Measurements from ENCODE around the gene TBPL1. TPM values are rescaled to one million over a fixed set of nuclear protein-coding genes. Genes with fewer than 3 reads are reported as not detected.
"Not testable (repeated sequence)": the region's sequence is repeated elsewhere in the genome, so short reads cannot be mapped to it uniquely, and the experiment has no call there.

TBPL1 gene
- 10 to 100 TPM; 32.2 to 33.9 TPM for total RNA-seq

DNA sequence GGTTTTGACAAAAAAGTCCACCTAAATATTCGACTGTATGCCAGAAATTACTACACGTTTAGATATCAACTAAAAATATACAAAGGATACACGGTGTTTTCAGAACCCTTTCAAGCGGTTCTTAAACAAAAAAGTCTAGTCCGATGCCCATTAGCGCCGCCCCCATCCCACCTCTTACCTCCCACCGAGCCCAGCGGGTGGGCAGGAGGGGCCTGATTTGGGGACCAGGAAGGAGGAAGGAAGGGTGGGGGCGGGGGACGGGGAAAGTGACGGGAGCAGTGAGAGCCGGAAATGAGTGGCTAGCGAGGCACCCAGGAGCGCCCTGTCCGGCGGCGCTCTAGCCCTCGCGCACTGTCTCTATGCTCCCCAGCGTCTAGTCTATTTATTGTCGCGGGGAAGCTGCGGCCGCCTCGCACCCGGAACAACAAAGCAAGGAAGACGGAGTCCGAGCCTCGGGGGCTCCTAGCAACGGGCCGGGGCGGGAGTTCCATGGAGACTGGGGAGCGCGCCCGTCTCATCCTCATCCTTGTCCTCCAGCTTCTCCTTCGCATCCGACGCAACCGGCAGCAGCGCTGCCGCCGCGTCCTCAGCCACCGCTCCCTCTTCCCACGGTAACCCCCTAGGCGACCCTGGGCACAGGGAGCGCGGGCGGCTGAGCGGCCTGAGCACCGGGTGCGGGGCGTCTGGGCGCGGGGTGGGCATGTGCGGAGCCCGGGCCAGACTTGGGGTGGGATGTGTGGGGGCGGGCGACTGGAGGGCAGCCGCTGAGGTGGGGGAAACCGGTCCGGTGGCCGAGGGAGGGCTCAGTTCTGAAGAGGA, at the start of gene TBPL1:
TSS of gene TBPL1 (plus strand) at position 410 of the 819 bp plus-strand sequence. CDS start 26,902 bp downstream, outside the sequence.
- H3K4me3 Mint-ChIP-seq: peak within 1 kb of the TSS; percentile 98
- ATAC-seq: peak; percentile 90
- CTCF ChIA-PET: interaction anchor here (0.7 to 4.6 kb wide), 7 partner anchors 9 to 1149 kb away, joined by 3 to 30 read pairs (median 6); no protein-coding TSS in a partner anchor
- no peaks in the 10 kb centered on the region for H3K36me3 Mint-ChIP-seq (ENCODE audit: low read depth)
- POLR2A ChIA-PET: no interaction called here
- peaks cover 38% of the 10 kb centered on the region for H3K4me1 Mint-ChIP-seq
- intact Hi-C loops (cut with DNase I, micrococcal nuclease): loop anchor here (1.0 to 10.0 kb wide), 8 partner anchors 11 to 1544 kb away; partner anchors contain the start of genes RPS12 (in 2 of the 2), AHI1 (in 1 of the 2), MYB (in 1 of the 2) and SLC18B1 (in 1 of the 2)
- H3K27me3 Mint-ChIP-seq: no peaks in the 10 kb centered on the region
- H3K9me3 Mint-ChIP-seq (ENCODE audit: low read depth): no peaks in the 10 kb centered on the region
- H3K27ac Mint-ChIP-seq: peak within 1 kb of the TSS; percentile 93
- peak; percentile 92 for DNase-seq

DNA sequence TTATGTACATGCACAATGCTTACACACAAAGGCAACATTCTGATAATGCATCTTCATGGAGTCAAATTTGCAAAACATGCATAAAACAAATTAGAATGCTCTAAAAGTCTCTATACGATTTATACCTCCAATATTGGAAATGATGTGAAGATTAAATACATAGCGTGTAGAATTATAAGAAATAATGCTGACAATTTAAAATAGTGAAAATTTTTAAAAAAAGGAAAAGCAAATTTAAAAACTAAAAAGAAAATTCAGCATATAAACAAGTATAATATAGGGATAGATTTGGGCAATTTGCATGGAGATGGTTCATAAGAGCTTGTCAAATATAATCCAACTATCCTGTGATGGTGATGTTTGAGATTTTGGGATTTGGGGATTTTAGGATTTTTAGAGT, 49.2 kb upstream of the TBPL1 start:
- no peak for DNase-seq
- intact Hi-C loops (cut with DNase I, micrococcal nuclease): no loop called here
- POLR2A ChIA-PET: no interaction called here
- Mint-ChIP-seq H3K4me1 (no peaks in the 10 kb centered on the region), H3K27ac (no peak overlapping the region), H3K9me3 (ENCODE audit: low read depth) (no peaks in the 10 kb centered on the region), H3K27me3 (peaks cover 43% of the 10 kb centered on the region), H3K4me3 (no peak overlapping the region), H3K36me3 (ENCODE audit: low read depth) (no peaks in the 10 kb centered on the region)
- CTCF ChIA-PET: interaction anchor here (4.0 kb wide), 1 partner anchor 12 kb away, joined by 16 read pairs; no protein-coding TSS in a partner anchor
- no peak for ATAC-seq

DNA sequence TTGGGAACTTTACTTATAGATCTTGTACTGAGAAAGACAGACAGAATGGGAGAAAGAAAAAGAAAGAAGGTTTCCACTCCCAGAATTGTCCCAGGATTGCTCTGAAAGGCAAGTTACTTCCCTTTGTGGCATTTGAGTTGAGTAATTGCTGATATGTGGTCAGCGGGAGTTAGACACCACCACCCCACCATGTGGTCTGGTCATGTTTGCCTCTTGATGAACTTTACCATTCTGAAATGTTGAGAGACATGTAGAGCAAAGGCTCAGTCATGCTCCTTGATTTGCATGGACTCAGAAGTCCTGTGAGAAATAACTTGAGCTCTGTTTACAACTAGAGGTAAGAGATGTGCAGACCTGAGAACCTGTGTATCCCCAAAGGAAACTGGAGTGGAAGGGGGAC, 47.0 kb upstream of the TBPL1 start:
- POLR2A ChIA-PET: no interaction called here
- H3K27ac Mint-ChIP-seq: no peak overlapping the region
- CTCF ChIA-PET: interaction anchor here (1.6 to 3.7 kb wide), 3 partner anchors 11 to 18 kb away, joined by 4 to 25 read pairs (median 9); no protein-coding TSS in a partner anchor
- no peaks in the 10 kb centered on the region for H3K4me1 Mint-ChIP-seq
- H3K36me3 Mint-ChIP-seq (ENCODE audit: low read depth): no peaks in the 10 kb centered on the region
- H3K9me3 Mint-ChIP-seq (ENCODE audit: low read depth): no peaks in the 10 kb centered on the region
- ATAC-seq (no peak), DNase-seq (no peak)
- intact Hi-C loops (cut with DNase I, micrococcal nuclease): no loop called here
- H3K27me3 Mint-ChIP-seq: peaks cover 47% of the 10 kb centered on the region
- H3K4me3 Mint-ChIP-seq: no peak overlapping the region

DNA sequence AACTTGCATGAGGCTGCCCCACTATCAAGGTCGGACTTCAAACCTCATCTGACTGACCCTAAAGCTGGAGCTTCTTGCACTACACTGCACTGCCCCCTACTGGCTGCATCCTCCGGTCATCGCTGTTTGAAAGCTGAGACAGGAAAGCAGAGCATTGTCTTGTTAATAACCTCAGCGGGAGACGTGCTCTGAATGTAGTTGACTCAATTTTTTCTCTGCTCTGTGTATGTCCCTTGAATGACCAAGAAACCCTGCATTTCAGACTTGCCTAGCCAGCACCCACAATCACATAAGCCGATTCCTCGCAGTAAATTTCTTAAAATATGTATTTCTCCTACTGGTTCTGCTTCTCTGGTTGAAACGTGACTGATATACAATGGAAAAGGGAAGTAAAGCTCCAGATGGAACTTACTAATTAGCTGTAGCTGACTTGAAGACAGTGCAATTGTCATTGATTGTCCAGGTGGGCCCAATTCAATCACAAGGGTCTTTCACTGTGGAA, 36.3 kb upstream of the TBPL1 start:
- peak; percentile 60 for ATAC-seq
- DNase-seq: peak; percentile 91
- intact Hi-C loops (cut with DNase I, micrococcal nuclease): loop anchor here (1.0 to 5.0 kb wide), 5 partner anchors 79 to 1386 kb away; no protein-coding TSS in a partner anchor
- Mint-ChIP-seq H3K4me3 (no peak overlapping the region), H3K27me3 (peaks cover 19% of the 10 kb centered on the region), H3K36me3 (ENCODE audit: low read depth) (no peaks in the 10 kb centered on the region), H3K9me3 (ENCODE audit: low read depth) (no peaks in the 10 kb centered on the region), H3K4me1 (peaks cover 3% of the 10 kb centered on the region), H3K27ac (no peak overlapping the region)
- POLR2A ChIA-PET: no interaction called here
- CTCF ChIA-PET: interaction anchor here (0.5 to 3.7 kb wide), 45 partner anchors 9 to 954 kb away, joined by 3 to 41 read pairs (median 4); partner anchors contain the start of genes SLC2A12 and TCF21

DNA sequence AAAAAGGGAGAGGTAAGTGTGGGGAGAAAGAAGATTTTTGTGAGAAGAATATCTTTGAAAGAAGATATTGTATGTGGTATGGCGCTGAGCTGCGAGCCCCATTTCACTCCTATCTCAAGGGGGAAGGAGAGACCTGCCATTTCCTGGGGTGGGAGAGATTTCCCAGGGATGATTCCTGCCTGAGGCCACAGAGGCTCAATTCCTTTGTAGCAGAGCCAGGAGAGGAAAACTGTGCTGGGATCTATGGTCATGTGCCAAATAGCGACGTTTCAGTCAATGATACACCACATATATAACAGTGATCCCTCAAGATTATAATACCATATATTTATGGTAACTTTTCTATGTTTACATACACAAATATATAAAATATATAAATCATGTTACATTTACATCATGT, 35.2 kb upstream of the TBPL1 start:
- intact Hi-C loops (cut with DNase I, micrococcal nuclease): loop anchor here (2.0 to 5.0 kb wide), 3 partner anchors 733 to 1387 kb away; no protein-coding TSS in a partner anchor
- CTCF ChIA-PET: interaction anchor here (0.6 to 3.7 kb wide), 25 partner anchors 8 to 1300 kb away, joined by 3 to 41 read pairs (median 5); no protein-coding TSS in a partner anchor
- ATAC-seq (no peak), DNase-seq (no peak)
- no peaks in the 10 kb centered on the region for H3K36me3 Mint-ChIP-seq (ENCODE audit: low read depth)
- no peaks in the 10 kb centered on the region for H3K9me3 Mint-ChIP-seq (ENCODE audit: low read depth)
- no peak overlapping the region for H3K27ac Mint-ChIP-seq
- H3K4me3 Mint-ChIP-seq: no peak overlapping the region
- POLR2A ChIA-PET: no interaction called here
- H3K4me1 Mint-ChIP-seq: peaks cover 3% of the 10 kb centered on the region
- peaks cover 16% of the 10 kb centered on the region for H3K27me3 Mint-ChIP-seq

DNA sequence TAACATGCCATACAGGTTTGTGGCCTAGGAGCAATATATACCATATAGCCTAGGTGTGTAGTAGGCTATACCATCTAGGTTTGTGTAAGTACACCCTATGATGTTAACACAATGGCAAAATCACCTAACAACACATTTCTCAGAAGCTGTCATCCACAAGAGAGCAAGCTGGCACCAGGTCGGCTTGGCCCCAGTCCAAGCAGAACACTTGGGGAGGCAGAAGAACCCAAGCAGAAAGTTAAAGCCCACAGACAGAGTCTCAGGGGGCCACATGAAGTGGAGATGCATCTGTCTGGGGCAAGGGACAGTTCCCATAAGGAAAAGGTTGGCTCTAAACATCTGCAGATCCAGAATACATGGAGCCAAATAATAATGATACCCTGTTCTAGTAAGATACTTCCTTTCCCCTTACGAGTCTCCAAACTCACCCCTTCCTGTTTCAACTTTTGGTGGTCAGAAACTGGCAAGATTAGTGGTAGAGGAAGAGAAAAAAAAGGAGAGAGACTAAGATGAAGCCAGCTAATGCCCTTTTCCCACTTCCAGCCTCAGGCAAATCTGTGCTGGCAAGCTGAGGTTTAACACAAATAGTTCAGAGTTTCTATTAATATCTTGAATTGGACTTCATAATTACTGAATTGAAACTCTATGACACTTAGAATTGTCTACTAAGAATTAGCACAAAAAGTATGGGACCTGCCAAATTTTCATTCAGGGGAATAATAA, 34.7 kb upstream of the TBPL1 start:
- ChIA-PET POLR2A (no interaction called here), CTCF (interaction anchor here (0.7 to 7.4 kb wide), 5 partner anchors 11 to 955 kb away, joined by 3 to 51 read pairs (median 25); no protein-coding TSS in a partner anchor)
- Mint-ChIP-seq H3K36me3 (ENCODE audit: low read depth) (no peaks in the 10 kb centered on the region), H3K4me3 (no peak overlapping the region), H3K27me3 (peaks cover 14% of the 10 kb centered on the region), H3K4me1 (peaks cover 3% of the 10 kb centered on the region), H3K27ac (no peak overlapping the region), H3K9me3 (ENCODE audit: low read depth) (no peaks in the 10 kb centered on the region)
- DNase-seq: no peak
- no peak for ATAC-seq
- intact Hi-C loops (cut with DNase I, micrococcal nuclease): loop anchor here (5.0 kb wide), 1 partner anchor 956 kb away; no protein-coding TSS in a partner anchor

DNA sequence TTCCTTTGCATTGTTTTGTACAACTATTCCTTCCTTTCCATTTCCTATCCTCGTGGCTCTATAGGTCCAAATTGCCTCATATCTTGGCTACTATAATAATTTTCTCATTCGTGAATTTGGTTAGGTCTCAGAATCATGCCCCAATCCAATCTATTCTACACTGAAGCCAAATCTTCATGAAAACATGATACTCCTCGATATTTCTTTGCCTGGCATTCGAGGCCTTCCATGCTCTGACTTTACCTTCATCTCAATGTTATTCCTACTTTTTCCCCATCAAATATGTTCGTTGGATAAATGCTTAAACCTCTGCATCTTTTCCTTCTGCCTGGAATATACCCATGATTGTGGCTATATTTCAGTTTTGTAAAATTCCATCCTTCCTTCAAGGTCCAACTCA, 33.7 kb upstream of the TBPL1 start:
- no peaks in the 10 kb centered on the region for H3K36me3 Mint-ChIP-seq (ENCODE audit: low read depth)
- intact Hi-C loops (cut with DNase I, micrococcal nuclease): loop anchor here (5.0 kb wide), 1 partner anchor 957 kb away; no protein-coding TSS in a partner anchor
- ATAC-seq (no peak), DNase-seq (no peak)
- no peaks in the 10 kb centered on the region for H3K9me3 Mint-ChIP-seq (ENCODE audit: low read depth)
- H3K4me1 Mint-ChIP-seq: peaks cover 3% of the 10 kb centered on the region
- POLR2A ChIA-PET: no interaction called here
- CTCF ChIA-PET: interaction anchor here (7.4 kb wide), 1 partner anchor 350 kb away, joined by 51 read pairs; no protein-coding TSS in a partner anchor
- H3K27me3 Mint-ChIP-seq: peaks cover 15% of the 10 kb centered on the region
- no peak overlapping the region for H3K27ac Mint-ChIP-seq
- no peak overlapping the region for H3K4me3 Mint-ChIP-seq

DNA sequence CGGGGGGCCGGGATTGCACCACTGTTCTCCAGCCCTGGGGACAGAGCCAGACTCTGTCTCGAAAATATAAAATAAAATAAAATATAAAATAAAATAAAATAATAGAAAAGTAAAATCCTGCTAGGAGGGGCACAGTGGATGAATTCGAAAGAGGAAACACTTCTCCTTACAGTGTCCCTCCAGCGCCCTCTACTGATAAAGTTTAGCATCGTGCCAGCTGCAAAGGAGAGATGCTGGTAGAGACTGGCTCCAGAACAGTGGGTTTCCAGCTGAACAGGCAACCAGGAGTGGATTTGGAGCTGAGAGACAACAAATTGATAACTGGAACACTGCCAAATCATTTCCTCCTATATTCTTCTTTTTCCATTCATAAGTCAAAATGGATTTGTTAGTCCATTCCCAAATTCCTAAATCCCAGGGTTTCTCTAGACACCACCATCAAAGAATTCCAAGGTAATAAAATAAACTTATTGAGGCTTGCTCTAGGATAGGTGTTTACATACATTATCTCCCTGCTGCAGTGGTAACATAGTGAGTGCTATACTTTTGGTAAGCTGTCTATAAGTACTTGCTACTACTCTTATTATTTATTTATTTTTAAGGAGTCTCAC, 31.7 kb upstream of the TBPL1 start:
- POLR2A ChIA-PET: no interaction called here

DNA sequence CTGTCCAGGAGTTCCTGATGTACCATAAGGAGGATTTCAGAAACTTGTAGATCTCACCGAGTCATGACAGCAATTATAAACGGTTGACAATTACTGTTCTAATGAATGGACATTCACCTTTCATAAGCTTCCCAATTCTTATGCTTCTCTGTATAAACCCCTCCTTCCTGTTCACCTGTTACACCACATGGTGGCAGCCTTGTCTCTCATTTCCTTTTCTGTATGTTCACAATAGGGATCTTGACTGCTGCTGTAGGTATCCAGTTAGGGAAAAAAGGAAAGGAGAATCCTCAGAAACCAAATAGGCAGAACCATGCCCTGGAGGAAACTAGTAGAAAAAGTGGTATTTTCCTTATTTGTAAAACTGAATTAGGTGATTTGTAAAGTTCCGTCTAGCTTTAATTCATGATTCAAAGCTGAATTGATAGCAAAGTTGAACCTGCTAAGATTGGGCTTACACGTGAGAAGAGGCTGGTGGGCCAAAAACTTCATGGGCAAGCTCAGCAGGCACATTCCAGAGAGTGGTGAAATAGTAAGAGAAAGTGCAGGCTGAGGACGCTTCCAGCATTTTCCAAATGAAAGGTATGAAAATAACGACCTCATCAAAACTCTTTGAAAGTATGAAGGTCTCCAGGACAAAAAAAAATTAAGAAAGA, 29.0 kb upstream of the TBPL1 start:
- H3K4me3 Mint-ChIP-seq: no peak overlapping the region
- H3K36me3 Mint-ChIP-seq (ENCODE audit: low read depth): no peaks in the 10 kb centered on the region
- no peaks in the 10 kb centered on the region for H3K4me1 Mint-ChIP-seq
- peak; percentile 83 for ATAC-seq
- POLR2A ChIA-PET: interaction anchor here (0.6 kb wide), 1 partner anchor 58 kb away, joined by 3 read pairs; no protein-coding TSS in a partner anchor
- CTCF ChIA-PET: interaction anchor here (0.5 to 11.8 kb wide), 58 partner anchors 8 to 1787 kb away, joined by 3 to 360 read pairs (median 5); partner anchors contain the start of gene TBPL1
- H3K27ac Mint-ChIP-seq: no peak overlapping the region
- H3K9me3 Mint-ChIP-seq (ENCODE audit: low read depth): no peaks in the 10 kb centered on the region
- DNase-seq: peak; percentile 68
- intact Hi-C loops (cut with DNase I, micrococcal nuclease): loop anchor here (1.0 to 10.0 kb wide), 5 partner anchors 48 to 739 kb away; no protein-coding TSS in a partner anchor
- peaks cover 17% of the 10 kb centered on the region for H3K27me3 Mint-ChIP-seq

More for the DNA sequence above, 31.7 kb upstream of the TBPL1 start:
- Mint-ChIP-seq H3K27me3 (peaks cover 10% of the 10 kb centered on the region), H3K4me3 (no peak overlapping the region), H3K27ac (no peak overlapping the region), H3K9me3 (ENCODE audit: low read depth) (no peaks in the 10 kb centered on the region), H3K36me3 (ENCODE audit: low read depth) (no peaks in the 10 kb centered on the region), H3K4me1 (peaks cover 3% of the 10 kb centered on the region)
- CTCF ChIA-PET: interaction anchor here (0.6 to 11.8 kb wide), 27 partner anchors 10 to 529 kb away, joined by 3 to 360 read pairs (median 4); no protein-coding TSS in a partner anchor
- DNase-seq (peak; percentile 85), ATAC-seq (peak; percentile 79)
- intact Hi-C loops (cut with DNase I, micrococcal nuclease): loop anchor here (1.0 to 10.0 kb wide), 4 partner anchors 51 to 737 kb away; no protein-coding TSS in a partner anchor

DNA sequence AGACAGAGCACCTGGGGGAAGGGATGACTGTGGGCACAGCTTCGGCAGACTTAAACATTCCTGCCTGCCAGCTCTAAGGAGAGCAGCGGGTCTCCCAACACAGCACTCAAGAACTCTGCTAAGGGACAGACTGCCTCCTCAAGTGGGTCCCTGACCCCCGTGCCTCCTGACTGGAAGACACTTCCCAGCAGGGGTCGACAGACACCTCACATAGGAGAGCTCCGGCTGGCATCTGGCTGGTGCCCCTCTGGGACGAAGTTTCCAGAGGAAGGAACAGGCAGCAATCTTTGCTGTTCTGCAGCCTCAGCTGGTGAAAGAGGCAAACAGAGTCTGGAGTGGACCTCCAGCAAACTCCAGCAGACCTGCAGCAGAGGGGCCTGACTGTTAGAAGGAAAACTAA, 21.8 kb upstream of the TBPL1 start:
- H3K4me1 Mint-ChIP-seq: not testable (repeated sequence)
- CTCF ChIA-PET: interaction anchor here (0.8 to 11.8 kb wide), 3 partner anchors 10 to 168 kb away, joined by 3 to 360 read pairs (median 4); no protein-coding TSS in a partner anchor
- H3K27me3 Mint-ChIP-seq: peaks cover 40% of the 10 kb centered on the region

More for the DNA sequence above, 21.8 kb upstream of the TBPL1 start:
- POLR2A ChIA-PET; H3K9me3 Mint-ChIP-seq (ENCODE audit: low read depth); H3K36me3 Mint-ChIP-seq (ENCODE audit: low read depth); H3K4me3 Mint-ChIP-seq; intact Hi-C loops (cut with DNase I, micrococcal nuclease); ATAC-seq; DNase-seq; H3K27ac Mint-ChIP-seq: not testable (repeated sequence)
